Stimulated activated CD4-positive, alpha-beta T cell treated with anti-CD3 and anti-CD28 coated beads, Interleukin-2, amount 100 ng/mL, for 4 hours (primary cell): ENCODE results near the gene SOBP.
"Not testable (repeated sequence)": the region's sequence is repeated elsewhere in the genome, so short reads cannot be mapped to it uniquely, and the experiment has no call there.

Source experiments
- DNase-seq: peaks from one replicate; pipeline ENCODE4 v3.0.0-alpha.2; 2020; ENCODE audit warnings: low read depth

The SOBP gene

GRCh38 chr6:107488174-107488874 lies 1.6 kb upstream of the SOBP start:
- DNase-seq = no peak

- DNase-seq = no peak
These were observed 862 bp upstream of the SOBP start for GRCh38 chr6:107488875-107489635.

GRCh38 chr6:107490566-107491137 lies 735 bp downstream of the SOBP start:
- no peak for DNase-seq

DNA sequence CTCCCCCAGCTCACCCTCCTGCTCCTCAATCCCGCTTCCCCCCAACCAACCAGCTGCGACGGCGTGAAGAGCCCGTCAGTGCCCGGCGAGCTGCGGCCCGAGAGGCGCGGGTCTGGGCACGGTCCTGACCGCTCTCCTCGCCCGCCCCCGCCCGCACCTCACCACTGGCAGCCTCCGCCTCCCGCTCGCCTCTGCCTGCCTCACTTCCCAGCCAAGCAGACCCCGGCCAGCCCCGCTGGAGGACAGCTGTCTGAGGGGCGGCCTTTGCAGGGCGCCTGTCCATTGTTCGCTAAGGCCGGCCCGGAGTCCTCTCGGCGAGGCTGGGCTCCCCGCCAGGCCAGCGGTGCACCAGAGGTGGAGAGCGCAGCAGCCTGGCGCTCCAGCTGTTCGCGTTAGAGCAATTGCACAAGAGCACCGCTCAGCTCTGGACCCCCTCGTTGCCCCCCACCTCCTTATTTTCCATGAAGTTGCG lies 1.3 kb downstream of the SOBP start:
- no peak for DNase-seq

DNA sequence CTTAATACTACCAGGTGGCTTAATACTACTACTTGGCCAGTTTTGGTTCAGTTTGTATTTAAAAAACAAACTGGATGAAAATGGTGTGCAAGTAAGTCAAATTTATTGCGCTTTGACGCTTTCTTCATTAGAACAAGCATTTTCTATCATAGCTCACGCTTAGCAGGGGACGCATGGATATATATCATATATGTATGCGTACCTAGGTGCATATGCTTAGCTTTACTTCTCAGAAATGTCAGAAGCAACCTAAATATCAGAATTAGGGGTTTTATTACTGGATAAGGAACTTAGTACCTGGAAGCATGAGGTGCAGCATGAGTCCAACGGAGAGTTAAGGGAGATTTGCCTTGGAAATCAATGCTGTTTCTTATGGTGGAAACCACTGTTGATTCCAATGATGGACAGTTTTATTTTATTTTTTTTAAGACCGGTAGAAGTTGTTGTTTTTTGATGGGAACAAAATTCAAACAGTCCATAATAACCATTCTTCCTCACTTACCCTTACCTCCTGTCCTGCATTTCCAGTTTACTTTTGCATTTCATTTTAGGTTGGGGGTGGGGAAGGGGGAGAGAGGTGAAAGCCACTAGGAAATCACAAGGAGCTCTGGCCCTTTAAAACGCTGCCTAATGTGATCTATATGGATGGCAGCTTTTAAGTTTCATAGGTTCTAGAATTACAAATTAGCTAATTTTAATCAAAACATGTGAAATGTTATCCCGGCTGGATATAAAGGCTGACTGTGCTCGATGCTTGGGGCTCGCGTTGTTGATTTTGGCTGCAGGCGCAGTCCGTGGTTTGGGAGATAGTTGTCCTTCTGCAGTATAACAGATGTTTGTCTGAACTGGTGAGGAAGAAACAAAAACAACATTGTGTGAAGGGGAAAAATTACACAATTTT lies 2.1 kb downstream of the SOBP start:
- no peak for DNase-seq

- DNase-seq = no peak
These were observed 3.5 kb downstream of the SOBP start for GRCh38 chr6:107493158-107494057.

DNA sequence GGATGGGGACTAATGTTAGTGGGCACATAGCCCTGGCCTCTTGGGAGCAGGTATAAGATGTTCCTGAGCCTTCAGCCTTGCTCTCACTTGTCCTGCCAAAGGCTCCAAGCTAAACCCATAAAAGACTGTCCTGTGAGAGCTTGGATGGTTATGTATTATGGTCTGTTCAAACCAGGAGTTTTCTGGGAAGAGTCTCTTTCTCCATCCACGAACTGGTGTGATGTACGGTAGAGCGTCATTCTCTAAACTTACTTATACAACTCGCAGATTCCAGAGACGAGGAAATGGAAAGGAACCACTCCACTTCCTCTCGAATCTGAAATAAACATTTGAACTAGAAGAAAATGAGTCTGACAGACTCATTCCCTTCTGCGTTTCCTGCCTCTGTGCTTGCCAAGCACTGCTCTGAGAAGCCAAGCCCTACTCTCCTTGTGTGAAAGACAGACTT lies 5.3 kb downstream of the SOBP start:
- no peak for DNase-seq

DNA sequence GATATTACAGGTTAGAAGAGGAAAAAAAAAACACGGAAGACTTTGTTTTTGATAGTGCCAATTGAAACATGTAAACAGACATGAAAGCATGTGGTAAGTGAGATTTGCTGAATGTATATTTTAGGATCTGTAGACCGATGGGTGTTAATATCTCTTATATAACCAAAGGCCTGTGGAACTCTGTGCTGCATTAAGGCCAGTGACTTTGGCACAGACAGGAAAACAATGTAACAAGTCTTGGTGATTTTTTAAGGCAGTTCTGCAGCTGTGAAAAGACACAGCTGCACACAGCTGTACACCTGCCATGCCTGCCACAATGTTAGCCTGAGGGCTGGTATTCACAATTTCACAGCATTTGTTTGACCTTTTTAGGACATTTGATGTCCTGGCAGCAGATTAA lies 6.1 kb downstream of the SOBP start:
- DNase-seq = no peak

DNA sequence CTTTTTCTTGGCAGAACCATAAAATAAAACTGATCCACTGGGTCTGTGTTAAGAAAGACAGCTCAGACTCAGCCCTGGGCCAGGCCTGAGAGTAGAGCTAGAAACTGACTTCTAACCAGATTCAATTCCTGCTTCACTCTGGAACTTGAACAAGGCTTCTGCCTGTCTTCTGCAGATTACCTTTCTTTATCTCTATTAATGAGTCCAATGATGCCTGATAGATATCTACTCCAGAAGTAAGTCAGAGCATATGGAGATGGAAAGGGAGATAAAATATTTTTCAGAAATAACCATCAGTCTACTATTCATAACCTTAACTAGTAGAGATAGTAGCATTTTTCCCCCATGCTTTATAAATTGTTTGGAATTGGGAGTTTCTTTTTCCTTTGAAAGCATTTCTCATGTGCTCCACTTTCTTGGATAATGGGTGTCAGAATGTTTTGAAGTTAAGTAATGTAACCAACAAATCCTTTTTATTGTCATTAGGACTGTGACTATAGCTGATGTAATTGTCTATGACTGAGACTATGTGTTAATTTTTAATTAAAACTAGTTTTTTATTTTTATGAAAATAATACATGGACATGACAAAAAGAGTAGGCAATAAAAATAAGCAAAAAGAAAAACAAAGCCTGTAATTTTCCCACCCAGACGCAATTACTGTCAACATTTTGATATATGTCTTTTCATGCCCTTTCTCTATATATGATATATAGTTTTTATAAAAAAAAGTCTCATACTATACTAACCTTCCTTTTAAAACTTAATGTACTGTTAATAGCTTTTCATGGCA lies 7.2 kb downstream of the SOBP start:
- DNase-seq = no peak

DNA sequence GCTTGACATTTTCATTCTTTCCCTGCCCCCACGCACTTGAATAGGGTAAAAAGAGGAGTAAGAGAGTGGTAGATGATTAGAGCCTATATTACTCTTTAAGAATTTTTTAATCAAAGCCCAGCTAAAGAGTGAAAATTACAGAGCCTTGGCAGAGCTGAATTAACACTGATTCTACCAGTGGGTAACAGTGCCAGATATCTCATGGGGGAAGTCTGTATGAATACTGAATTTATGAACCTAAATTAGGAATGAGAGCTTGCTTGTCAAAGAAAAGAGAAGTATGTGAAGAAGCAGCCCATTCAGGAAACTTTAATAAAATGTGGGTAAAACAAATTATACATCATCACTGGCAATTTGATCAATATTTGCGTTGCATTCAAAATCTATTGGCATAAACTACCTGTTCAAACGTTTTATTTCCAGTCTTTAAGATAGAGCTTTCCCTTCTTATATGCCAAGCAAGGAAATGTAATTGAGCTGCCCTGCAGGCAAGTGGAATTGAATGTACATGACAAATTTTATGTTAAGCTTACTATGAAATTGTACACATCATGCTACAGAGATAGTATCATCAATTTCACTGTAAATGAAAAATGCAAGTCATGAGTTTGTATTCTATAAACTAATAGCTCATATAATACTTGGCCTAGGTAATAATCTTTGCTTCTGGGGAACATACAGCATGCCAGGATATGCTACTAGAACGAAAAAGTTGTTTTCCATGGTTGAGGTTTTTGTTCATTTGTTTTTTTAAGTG lies 14.5 kb downstream of the SOBP start:
- DNase-seq = no peak

DNA sequence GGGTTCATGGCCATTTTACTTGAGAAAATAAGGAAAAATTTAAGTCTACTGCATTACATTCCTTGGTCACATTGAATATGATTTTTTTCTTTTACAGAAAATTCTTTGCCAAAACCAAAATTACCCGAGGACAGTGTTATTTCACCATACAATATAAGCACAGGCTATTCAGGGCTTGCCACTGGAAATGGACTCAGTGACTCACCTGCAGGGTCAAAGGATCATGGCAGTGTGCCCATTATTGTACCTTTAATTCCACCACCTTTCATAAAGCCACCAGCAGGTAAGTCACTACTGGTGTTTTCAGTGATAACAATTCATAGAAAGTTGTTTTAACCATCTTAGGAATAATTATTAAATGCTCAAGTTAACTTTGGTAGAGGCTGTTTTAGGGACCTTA lies 16.2 kb downstream of the SOBP start:
- DNase-seq = no peak

- DNase-seq = no peak
These were observed 19.6 kb downstream of the SOBP start for GRCh38 chr6:107509506-107509905.

DNA sequence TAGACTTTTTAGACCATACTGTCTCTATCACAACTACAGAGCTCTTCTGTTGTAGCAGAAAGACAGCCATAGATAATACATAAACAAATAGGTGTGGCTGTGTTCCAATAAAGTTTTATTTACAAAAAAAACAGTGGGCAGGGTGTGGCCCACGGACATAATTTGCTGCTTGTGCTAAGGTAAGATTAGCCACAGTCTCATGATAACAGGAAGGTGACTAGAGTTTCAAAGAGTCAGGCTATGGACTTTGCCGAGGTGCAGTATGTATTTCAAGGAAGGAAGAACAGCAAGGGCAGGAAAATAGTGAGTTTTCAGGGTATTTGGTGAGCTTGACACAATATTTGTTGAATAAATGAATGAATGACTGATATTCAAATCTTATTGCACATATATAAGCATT lies 20.2 kb downstream of the SOBP start:
- DNase-seq = no peak

DNA sequence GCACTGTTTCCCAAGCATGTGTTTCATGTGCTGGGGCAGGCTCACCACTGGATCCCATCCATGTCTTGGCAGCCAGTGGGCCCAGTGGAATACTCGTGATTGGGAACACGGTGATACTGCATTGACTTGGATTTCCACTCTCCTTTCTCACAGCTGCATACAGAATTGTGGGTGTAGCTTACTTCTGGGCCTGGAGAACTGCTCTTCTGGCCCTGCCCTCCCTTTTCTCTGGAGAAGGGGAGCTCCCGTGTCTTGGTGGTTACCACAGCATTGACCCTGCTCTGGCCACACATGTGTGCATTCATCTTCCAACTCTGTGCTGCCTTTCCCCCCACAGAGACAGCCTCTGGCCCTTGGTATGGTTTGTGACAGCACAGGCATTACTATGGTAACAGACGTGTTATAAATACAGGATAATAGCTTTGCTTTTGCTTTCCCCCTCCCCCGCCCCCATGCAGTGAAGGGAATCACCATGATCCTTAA lies 21.6 kb downstream of the SOBP start:
- no peak for DNase-seq

GRCh38 chr6:107513214-107513613 lies 23.3 kb downstream of the SOBP start:
- DNase-seq = no peak

DNA sequence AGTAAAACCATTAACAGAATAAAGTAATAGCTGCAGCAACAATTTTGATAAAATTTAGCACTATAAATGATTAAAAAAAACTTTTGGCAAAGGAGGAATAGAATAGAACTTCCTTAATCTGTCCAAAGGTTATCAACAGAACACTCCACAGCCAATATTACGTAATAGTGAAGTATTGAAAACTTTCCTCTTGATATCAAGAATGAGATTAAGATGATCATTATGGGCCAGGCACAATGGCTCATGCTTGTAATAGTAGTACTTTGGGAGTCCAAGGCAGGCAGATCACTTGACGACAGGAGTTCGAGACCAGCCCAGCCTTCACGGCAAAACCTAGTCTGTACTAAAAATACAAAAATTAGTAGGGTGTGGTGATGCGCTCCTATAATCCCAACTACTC lies 26.0 kb downstream of the SOBP start:
- DNase-seq = no peak

GRCh38 chr6:107517274-107517673 lies 27.4 kb downstream of the SOBP start:
- no peak for DNase-seq

GRCh38 chr6:107519224-107519623 lies 29.3 kb downstream of the SOBP start:
- DNase-seq = not testable (repeated sequence)

GRCh38 chr6:107520706-107521105 lies 30.8 kb downstream of the SOBP start:
- not testable (repeated sequence) for DNase-seq
